A673 (cell line): ENCODE measurements around the gene MRM2. TPM values are rescaled to one million over a fixed set of nuclear protein-coding genes. Genes with fewer than 3 reads are reported as not detected.

Experiments used
- BruUV-seq: library from RNA; stranded (reverse); fragments of 400-500 nt; replicated peaks from 2 replicates; lab custom pipeline; 2021; lab: Mats Ljungman, UMichigan
- CTCF ChIA-PET: fragments of 300-600 bp; sonication (Branson Sonifier 250); formaldehyde crosslinking; loops from one replicate; lab custom pipeline; 2022; ENCODE audit warnings: antibody characterized with exemption; lab: Charles Lee
- POLR2A ChIA-PET: fragments of 300-600 bp; sonication (Branson Sonifier 250); formaldehyde crosslinking; loops from one replicate; lab custom pipeline; 2022; ENCODE audit warnings: antibody characterized with exemption; ENCODE audit not compliant: low non-redundant PET; lab: Charles Lee
- DNase-seq: peaks from one replicate; pipeline ENCODE4 v3.0.0-alpha.2; 2015; ENCODE audit warnings: low spot score
- H3K27ac ChIP-seq: fragments of 200-600 bp; sonication (generic); 2 replicates; pipeline ENCODE4 v1.5.1; 2016; ENCODE audit warnings: mixed run types, low read depth, mild to moderate bottlenecking, mixed read lengths, antibody characterized with exemption, low read length; ENCODE audit not compliant: poor library complexity, severe bottlenecking
- H3K27me3 ChIP-seq: fragments of 200-600 bp; sonication (generic); replicated peaks from 2 replicates; pipeline ENCODE4 v1.6.1; 2017; ENCODE audit warnings: mixed run types, low read depth, mild to moderate bottlenecking, mixed read lengths, antibody characterized with exemption, low read length; ENCODE audit not compliant: insufficient read depth, poor library complexity
- H3K36me3 ChIP-seq: fragments of 200-600 bp; sonication (generic); 2 replicates; pipeline ENCODE4 v1.6.1; 2016; ENCODE audit warnings: mixed run types, mild to moderate bottlenecking, mixed read lengths, antibody characterized with exemption, low read length; ENCODE audit not compliant: insufficient read depth, poor library complexity, severe bottlenecking
- H3K4me1 ChIP-seq: fragments of 200-600 bp; sonication (generic); 2 replicates; pipeline ENCODE4 v1.6.1; 2017; ENCODE audit warnings: mixed run types, mild to moderate bottlenecking, mixed read lengths, antibody characterized with exemption, low read length; ENCODE audit not compliant: insufficient read depth, poor library complexity, severe bottlenecking
- H3K4me3 ChIP-seq: fragments of 200-600 bp; sonication (generic); 2 replicates; pipeline ENCODE4 v1.5.1; 2016; ENCODE audit warnings: low read depth, mixed run types, mild to moderate bottlenecking, mixed read lengths, low read length; ENCODE audit not compliant: poor library complexity, severe bottlenecking
- H3K9me3 ChIP-seq: fragments of 200-600 bp; sonication (generic); 2 replicates; pipeline ENCODE4 v1.6.1; 2016; ENCODE audit warnings: mixed run types, low read depth, mild to moderate bottlenecking, mixed read lengths, antibody characterized with exemption, low read length; ENCODE audit not compliant: poor library complexity, severe bottlenecking
- CTCF ChIP-seq: fragments of 300-800, 200-600 bp; sonication (generic); conservative IDR thresholded peaks from 2 replicates; pipeline ENCODE4 v1.5.1; 2017; ENCODE audit warnings: low read depth, mild to moderate bottlenecking, antibody characterized with exemption, low read length, moderate library complexity, mixed read lengths
- EZH2 ChIP-seq: fragments of 200-600 bp; sonication (generic); IDR thresholded peaks from 2 replicates; pipeline ENCODE4 v1.6.1; 2017; ENCODE audit warnings: borderline replicate concordance, low read depth, mild to moderate bottlenecking, mixed read lengths, antibody characterized with exemption, low read length; ENCODE audit not compliant: poor library complexity, severe bottlenecking
- intact Hi-C: fragments of 100-400 bp; cut with micrococcal nuclease; formaldehyde crosslinking; loops from one replicate; pipeline ENCODE4 v1.10.0; 2022; ENCODE audit not compliant: unreplicated experiment
- total RNA-seq: library from RNA; stranded (reverse); gene quantifications from 2 replicates; pipeline ENCODE4 v1.2.3, GENCODE V29; 2021

MRM2 gene
- total RNA-seq, 1 experiment from 2014 or later, result 50.4 TPM

DNA sequence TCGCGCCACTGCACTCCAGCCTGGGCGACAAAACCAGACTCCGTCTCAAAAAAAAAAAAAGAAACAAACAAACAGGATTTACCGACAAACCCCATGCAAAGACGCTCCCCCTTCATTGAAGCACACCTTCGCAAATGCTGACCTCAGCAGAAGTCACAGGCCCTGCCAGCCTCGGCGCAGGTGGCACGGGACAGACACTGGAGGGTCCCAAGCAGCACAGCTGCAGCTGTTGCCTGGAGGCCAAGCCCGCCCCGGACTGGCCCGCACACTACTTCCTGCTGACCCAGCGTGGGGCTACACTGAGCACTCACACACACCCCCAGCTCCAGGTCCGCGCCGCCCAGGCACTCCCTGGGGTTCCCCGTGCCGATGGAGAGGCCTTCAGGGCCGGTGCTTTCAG is 41.1 kb upstream of the MRM2 start:
- intact Hi-C loops, result no loop called here
- ChIA-PET CTCF (no interaction called here), POLR2A (interaction anchor here (0.7 kb wide), 1 partner anchor 31 kb away, joined by 4 read pairs; no protein-coding TSS in a partner anchor)
- no peaks in the 10 kb centered on the region for H3K36me3 ChIP-seq
- no peak for DNase-seq
- no peak overlapping the region for H3K27ac ChIP-seq
- H3K27me3 ChIP-seq, result no peaks in the 10 kb centered on the region
- H3K9me3 ChIP-seq, result no peaks in the 10 kb centered on the region
- no TSS peak for BruUV-seq
- no peak overlapping the region for H3K4me3 ChIP-seq
- H3K4me1 ChIP-seq, result no peaks in the 10 kb centered on the region
- no peak for TF ChIP-seq EZH2
- no peak for TF ChIP-seq CTCF

GRCh38 chr7:2282185-2282751 is 40.3 kb upstream of the MRM2 start:
- Histone ChIP-seq H3K9me3 (no peaks in the 10 kb centered on the region), H3K4me1 (no peaks in the 10 kb centered on the region), H3K27ac (no peak overlapping the region), H3K4me3 (no peak overlapping the region), H3K27me3 (no peaks in the 10 kb centered on the region), H3K36me3 (no peaks in the 10 kb centered on the region)
- ChIA-PET POLR2A (interaction anchor here (0.7 kb wide), 1 partner anchor 31 kb away, joined by 4 read pairs; no protein-coding TSS in a partner anchor), CTCF (no interaction called here)
- DNase-seq, result no peak
- no TSS peak for BruUV-seq
- TF ChIP-seq EZH2, result no peak
- no peak for TF ChIP-seq CTCF
- intact Hi-C loops, result no loop called here

GRCh38 chr7:2281541-2281940 is 39.5 kb upstream of the MRM2 start:
- intact Hi-C loops, result no loop called here
- POLR2A ChIA-PET, result no interaction called here
- no TSS peak for BruUV-seq
- Histone ChIP-seq H3K4me1 (no peaks in the 10 kb centered on the region), H3K9me3 (no peaks in the 10 kb centered on the region), H3K27me3 (no peaks in the 10 kb centered on the region), H3K4me3 (no peak overlapping the region), H3K36me3 (no peaks in the 10 kb centered on the region), H3K27ac (no peak overlapping the region)
- no peak for DNase-seq
- CTCF ChIA-PET, result no interaction called here
- TF ChIP-seq CTCF (no peak), EZH2 (no peak)
